ENCODE results near the gene ABO. TPM values are rescaled to one million over a fixed set of nuclear protein-coding genes. Genes with fewer than 3 reads are reported as not detected.

Gene ABO
- total RNA-seq, 2 donors from 2014 or later: 0.35 to 1.2 TPM

DNA sequence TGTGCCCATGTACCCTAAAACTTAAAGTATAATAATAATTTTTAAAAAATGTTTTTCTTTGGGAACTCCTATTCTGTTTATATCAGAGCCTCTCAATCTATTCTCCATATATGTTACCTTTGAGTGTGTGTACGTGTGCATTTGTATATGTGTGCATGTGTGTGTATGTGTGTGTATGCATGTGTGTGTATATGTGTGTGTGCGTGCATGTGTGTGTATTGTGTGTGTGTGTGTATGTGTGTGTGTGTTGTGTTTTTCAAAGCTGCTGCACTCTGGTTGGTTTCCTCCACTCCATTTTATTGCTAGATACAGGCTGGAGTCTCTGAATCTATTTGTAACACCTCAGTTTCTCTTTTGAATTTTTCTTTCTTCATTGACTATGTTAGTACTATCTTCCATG lies 41.0 kb upstream of the ABO start:
- DNase-seq: no peak
- H3K9me3 Mint-ChIP-seq: peaks cover 2% of the 10 kb centered on the region
- Histone ChIP-seq H3K9me3 (ENCODE audit: control insufficient read depth, low read length) (no peaks in the 10 kb centered on the region), H3K36me3 (ENCODE audit: control insufficient read depth, insufficient read depth, low read length) (no peaks in the 10 kb centered on the region), H3K4me1 (ENCODE audit: control insufficient read depth, insufficient read depth, low read length) (no peaks in the 10 kb centered on the region), H3K9ac (ENCODE audit: extremely low read depth, low read length, poor library complexity, severe bottlenecking) (no peak overlapping the region), H3K27me3 (ENCODE audit: control insufficient read depth, insufficient read depth, low read length, poor library complexity, severe bottlenecking) (no peaks in the 10 kb centered on the region), H3K27ac (ENCODE audit: low read depth, low read length) (no peak overlapping the region), H3K4me3 (ENCODE audit: low read length) (no peak overlapping the region)
- no peaks in the 10 kb centered on the region for H3K4me1 Mint-ChIP-seq
- H3K4me3 Mint-ChIP-seq: no peak overlapping the region
- H3K36me3 Mint-ChIP-seq (ENCODE audit: low read depth): no peaks in the 10 kb centered on the region
- 75% methylated on average over 2 of the region's 2 CpGs; no CpG with 5 or more reads in 1 of the 2 experiments for WGBS, 2 experiments (ENCODE audit: insufficient coverage in 1 of 2, insufficient read length in 1 of 2)
- TF ChIP-seq, protein P1, sequence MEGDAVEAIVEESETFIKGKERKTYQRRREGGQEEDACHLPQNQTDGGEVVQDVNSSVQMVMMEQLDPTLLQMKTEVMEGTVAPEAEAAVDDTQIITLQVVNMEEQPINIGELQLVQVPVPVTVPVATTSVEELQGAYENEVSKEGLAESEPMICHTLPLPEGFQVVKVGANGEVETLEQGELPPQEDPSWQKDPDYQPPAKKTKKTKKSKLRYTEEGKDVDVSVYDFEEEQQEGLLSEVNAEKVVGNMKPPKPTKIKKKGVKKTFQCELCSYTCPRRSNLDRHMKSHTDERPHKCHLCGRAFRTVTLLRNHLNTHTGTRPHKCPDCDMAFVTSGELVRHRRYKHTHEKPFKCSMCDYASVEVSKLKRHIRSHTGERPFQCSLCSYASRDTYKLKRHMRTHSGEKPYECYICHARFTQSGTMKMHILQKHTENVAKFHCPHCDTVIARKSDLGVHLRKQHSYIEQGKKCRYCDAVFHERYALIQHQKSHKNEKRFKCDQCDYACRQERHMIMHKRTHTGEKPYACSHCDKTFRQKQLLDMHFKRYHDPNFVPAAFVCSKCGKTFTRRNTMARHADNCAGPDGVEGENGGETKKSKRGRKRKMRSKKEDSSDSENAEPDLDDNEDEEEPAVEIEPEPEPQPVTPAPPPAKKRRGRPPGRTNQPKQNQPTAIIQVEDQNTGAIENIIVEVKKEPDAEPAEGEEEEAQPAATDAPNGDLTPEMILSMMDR (conservative IDR thresholded peaks at IDR 0.05): no peak
- H3K27ac Mint-ChIP-seq: no peak overlapping the region
- no peaks in the 10 kb centered on the region for H3K27me3 Mint-ChIP-seq (ENCODE audit: insufficient read depth)

DNA sequence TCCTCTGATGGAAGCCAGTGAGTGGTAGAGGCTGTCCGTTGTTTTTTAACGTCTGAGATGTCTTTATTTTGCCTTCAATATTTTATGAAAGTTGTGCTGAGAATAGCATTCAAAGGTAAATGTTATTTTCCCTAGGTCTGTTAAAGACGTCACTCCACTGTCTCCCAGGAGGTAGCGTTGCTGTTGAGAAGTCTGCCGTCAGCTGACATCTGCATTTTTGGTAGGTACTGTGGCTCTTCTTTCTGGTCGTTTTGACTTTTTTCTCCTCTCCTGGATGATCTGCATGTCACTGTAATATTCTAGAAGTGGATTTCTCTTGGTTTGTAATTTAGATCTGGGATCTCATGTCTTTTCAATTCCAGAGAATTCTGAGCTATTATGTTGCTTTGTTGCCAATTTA lies 34.6 kb upstream of the ABO start:
- Histone ChIP-seq H3K4me3 (ENCODE audit: low read length) (no peak overlapping the region), H3K27ac (ENCODE audit: low read depth, low read length) (no peak overlapping the region), H3K4me1 (ENCODE audit: control insufficient read depth, insufficient read depth, low read length) (no peaks in the 10 kb centered on the region), H3K9ac (ENCODE audit: extremely low read depth, low read length, poor library complexity, severe bottlenecking) (no peak overlapping the region), H3K27me3 (ENCODE audit: control insufficient read depth, insufficient read depth, low read length, poor library complexity, severe bottlenecking) (no peaks in the 10 kb centered on the region), H3K9me3 (ENCODE audit: control insufficient read depth, low read length) (peaks cover 8% of the 10 kb centered on the region), H3K36me3 (ENCODE audit: control insufficient read depth, insufficient read depth, low read length) (no peaks in the 10 kb centered on the region)
- peaks cover 15% of the 10 kb centered on the region for H3K27me3 Mint-ChIP-seq (ENCODE audit: insufficient read depth)
- peaks cover 13% of the 10 kb centered on the region for H3K9me3 Mint-ChIP-seq
- no peak overlapping the region for H3K4me3 Mint-ChIP-seq
- no peaks in the 10 kb centered on the region for H3K4me1 Mint-ChIP-seq
- 90 to 93% methylated on average over 4 to 6 of the region's 6 CpGs for WGBS, 2 experiments (ENCODE audit: insufficient coverage in 1 of 2, insufficient read length in 1 of 2)
- DNase-seq: no peak
- H3K36me3 Mint-ChIP-seq (ENCODE audit: low read depth): no peaks in the 10 kb centered on the region
- no peak overlapping the region for H3K27ac Mint-ChIP-seq
- TF ChIP-seq, protein P1 (conservative IDR thresholded peaks at IDR 0.05): no peak

DNA sequence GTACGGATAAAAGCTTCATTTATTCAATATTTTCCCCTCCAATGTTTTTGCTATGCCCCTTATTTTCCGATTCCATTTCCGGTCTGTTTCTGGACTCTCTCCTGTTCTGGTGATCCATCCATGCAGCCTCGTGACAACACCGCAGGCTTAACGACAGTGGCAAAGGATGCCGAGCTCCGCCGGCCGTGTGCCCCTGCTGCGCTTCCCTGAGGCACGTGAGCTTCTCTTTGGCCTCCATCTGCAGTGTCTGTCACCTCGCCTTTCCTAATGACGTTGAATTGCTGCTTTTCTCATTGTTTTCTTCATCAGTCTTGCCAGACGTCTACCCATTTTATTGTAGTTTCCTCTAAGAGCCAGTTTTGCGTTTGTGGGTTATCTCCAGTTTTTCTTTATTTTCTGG lies 32.3 kb upstream of the ABO start:
- Histone ChIP-seq H3K27ac (ENCODE audit: low read depth, low read length) (no peak overlapping the region), H3K9me3 (ENCODE audit: control insufficient read depth, low read length) (peaks cover 8% of the 10 kb centered on the region), H3K4me3 (ENCODE audit: low read length) (no peak overlapping the region), H3K9ac (ENCODE audit: extremely low read depth, low read length, poor library complexity, severe bottlenecking) (no peak overlapping the region), H3K36me3 (ENCODE audit: control insufficient read depth, insufficient read depth, low read length) (no peaks in the 10 kb centered on the region), H3K27me3 (ENCODE audit: control insufficient read depth, insufficient read depth, low read length, poor library complexity, severe bottlenecking) (no peaks in the 10 kb centered on the region), H3K4me1 (ENCODE audit: control insufficient read depth, insufficient read depth, low read length) (no peaks in the 10 kb centered on the region)
- peaks cover 13% of the 10 kb centered on the region for H3K9me3 Mint-ChIP-seq
- H3K27me3 Mint-ChIP-seq (ENCODE audit: insufficient read depth): peaks cover 15% of the 10 kb centered on the region
- whole genome bisulfite sequencing, 2 experiments (ENCODE audit: insufficient coverage in 1 of 2, insufficient read length in 1 of 2): 85 to 88% methylated on average over 15 to 16 of the region's 16 CpGs
- no peak for DNase-seq
- H3K27ac Mint-ChIP-seq: no peak overlapping the region
- no peaks in the 10 kb centered on the region for H3K36me3 Mint-ChIP-seq (ENCODE audit: low read depth)
- TF ChIP-seq, protein P1 (conservative IDR thresholded peaks at IDR 0.05): no peak
- H3K4me3 Mint-ChIP-seq: no peak overlapping the region
- H3K4me1 Mint-ChIP-seq: no peaks in the 10 kb centered on the region
